IPS-NIHi11 (cell line): ENCODE results near the gene SYT15.
"Not testable (repeated sequence)": the region's sequence is repeated elsewhere in the genome, so short reads cannot be mapped to it uniquely, and the experiment has no call there.

Experiments used
- DNase-seq: peaks from one replicate; pipeline ENCODE4 v3.0.0; 2012; ENCODE audit warnings: mixed read lengths, low spot score

The SYT15 gene

GRCh38 chr10:46556515-46557318 lies 22.2 kb upstream of the SYT15 start, which contains the start of gene GPRIN2:
GPRIN2 (minus strand) TSS chr10:46556658; CDS start chr10:46550736, 5,922 bp downstream.
- DNase-seq: peak; percentile 85

GRCh38 chr10:46557319-46558121 lies 21.4 kb upstream of the SYT15 start:
- DNase-seq: peak; percentile 75

GRCh38 chr10:46558122-46558391 lies 20.9 kb upstream of the SYT15 start:
- no peak for DNase-seq

- DNase-seq: no peak
These were observed 20.3 kb upstream of the SYT15 start for GRCh38 chr10:46558392-46559185.

DNA sequence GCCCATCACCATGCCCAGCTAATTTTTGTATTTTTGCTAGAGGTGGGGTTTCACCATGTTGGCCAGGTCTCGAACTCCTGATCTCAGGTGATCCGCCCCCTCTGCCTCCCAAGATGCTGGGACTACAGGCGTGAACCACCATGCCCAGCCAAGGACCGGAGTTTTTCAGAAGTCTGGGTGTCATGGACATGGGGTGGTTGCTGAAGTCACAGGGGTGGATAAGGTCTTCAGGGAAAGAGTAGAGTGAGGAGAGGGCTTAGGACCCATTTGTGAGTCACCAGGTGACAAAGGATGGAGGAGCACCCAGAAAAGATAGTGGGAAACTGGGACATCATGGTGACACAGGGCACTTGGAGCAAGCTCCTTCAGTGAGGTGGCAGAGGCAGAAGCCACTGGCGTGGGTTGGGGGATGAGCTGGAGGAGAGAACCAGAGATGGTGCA lies 19.7 kb upstream of the SYT15 start:
- no peak for DNase-seq

DNA sequence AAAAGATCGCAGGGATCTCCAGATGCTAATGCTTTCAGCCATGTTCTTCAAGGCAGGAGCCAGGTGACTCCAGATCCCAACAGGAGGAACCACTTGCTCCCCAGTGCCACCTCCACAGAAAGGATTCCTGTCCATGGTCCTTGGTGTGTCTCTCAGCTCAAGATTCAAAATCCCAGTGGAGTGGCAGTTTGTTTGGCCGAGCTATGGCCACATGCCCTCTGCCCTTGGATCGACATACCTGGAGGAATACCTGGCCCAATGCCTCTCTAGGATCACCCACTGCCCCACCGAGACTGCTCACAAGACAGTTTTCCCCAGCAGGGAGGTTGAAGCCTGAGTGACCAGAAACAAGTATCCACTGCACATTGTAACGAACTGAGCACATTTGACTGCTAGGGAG lies 18.5 kb upstream of the SYT15 start:
- no peak for DNase-seq

- no peak for DNase-seq
These were observed 18.0 kb upstream of the SYT15 start for GRCh38 chr10:46560952-46561351.

- DNase-seq: not testable (repeated sequence)
These were observed 13.2 kb upstream of the SYT15 start for GRCh38 chr10:46565591-46566332.

GRCh38 chr10:46567151-46567550 lies 11.8 kb upstream of the SYT15 start:
- not testable (repeated sequence) for DNase-seq

DNA sequence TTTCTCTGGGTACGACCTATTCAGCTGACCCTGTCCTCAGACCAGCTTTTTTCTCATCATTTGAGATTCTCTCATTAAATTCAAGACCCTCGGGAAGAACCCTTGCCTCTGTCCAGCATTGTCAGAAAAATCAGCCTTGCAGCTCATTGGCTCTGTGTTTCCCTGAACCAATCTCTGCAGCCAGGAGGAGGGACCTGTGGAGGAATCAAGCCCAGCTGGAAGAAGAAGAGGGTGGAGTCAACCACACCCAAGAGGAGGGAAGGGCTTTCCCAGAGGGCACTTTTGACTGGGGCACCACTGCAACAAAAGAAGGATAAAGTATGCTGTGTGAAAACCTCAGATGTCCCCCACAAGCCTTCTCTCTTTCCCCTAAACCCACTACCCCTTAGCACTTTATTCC lies 8.3 kb upstream of the SYT15 start:
- not testable (repeated sequence) for DNase-seq

DNA sequence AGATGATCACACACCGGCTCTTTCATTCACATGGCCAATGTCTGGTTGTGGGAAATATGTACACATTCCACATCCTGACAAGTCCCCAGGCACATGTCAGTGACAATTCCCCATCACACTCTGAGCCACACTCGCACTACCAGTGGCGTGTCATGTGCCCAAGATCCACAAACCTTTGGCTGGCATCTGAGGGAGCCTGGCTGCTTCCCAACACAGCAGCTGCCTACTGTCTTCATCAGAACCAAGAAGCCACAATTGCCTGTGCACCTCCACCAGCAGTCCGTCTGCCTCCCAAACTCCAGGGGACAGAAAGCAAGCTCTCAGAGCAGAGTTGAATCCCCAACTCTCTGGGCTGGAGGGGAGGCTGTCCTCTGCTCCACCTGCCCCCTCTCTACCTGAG lies 6.2 kb upstream of the SYT15 start:
- not testable (repeated sequence) for DNase-seq

GRCh38 chr10:46573314-46573713 lies 5.6 kb upstream of the SYT15 start:
- DNase-seq: not testable (repeated sequence)

DNA sequence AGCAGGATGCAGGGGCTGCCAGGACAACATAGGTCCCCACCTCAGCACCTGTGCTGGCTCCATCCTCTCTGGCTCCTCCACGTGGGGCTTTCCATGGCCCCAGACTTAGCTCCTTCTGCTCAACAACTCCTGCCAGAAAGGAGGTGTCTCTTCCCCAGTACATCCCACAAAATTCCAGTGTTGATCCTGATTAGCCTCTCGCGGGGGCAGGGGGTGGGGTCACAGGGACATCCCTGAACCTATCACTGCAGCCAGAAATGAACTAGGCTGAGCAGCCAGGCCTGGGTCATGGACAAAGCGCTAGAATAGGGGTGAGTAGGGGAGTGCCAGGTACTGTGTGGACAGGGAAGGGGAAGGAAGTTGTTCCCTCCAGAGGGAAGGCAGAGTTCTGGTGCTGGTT lies 5.0 kb upstream of the SYT15 start:
- not testable (repeated sequence) for DNase-seq

DNA sequence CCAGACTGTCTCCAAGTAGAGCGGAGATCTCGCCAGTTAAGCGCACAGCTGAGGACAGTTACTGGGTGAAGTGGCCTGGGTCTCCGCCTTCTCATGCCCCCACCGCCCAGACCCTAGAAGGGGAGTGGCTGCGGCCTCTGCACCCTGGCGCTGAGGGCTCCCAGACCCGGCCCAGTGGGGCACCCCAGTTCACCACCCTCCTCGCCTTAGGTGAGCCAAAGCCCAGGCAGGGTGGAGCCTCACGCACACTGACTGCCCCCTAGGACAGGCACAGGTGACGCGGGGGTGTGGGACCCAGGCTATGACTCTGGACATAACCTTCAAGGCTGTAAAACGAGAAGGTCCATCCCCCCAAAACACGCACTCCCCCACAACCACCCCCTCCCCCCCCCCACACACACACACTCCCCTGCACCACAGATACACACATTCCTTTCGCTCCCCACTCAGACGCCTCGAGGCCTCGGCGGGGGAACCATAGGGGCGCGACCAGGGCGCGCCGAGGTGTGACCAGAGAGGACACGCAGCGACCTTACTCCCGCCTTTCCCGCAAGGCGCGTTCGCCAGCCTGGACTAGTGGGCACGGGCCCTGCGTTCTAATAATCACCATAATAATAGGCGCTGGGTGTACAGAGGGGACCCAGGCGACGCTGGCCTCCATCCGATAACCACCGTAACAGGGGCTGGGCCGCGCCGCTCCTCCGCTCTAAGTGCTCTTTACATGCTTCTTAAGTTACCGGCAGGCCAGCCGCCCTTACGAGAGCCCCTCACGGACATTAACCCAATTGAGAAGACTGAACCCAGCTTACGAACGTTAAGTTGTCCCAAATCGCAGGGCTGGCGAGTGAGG lies 1.1 kb upstream of the SYT15 start:
- DNase-seq: not testable (repeated sequence)

- not testable (repeated sequence) for DNase-seq
These were observed 450 bp downstream of the SYT15 start for GRCh38 chr10:46579378-46579777.

- DNase-seq: not testable (repeated sequence)
These were observed 3.1 kb downstream of the SYT15 start for GRCh38 chr10:46581997-46582396.

- DNase-seq: not testable (repeated sequence)
These were observed 3.6 kb downstream of the SYT15 start for GRCh38 chr10:46582568-46582967.

DNA sequence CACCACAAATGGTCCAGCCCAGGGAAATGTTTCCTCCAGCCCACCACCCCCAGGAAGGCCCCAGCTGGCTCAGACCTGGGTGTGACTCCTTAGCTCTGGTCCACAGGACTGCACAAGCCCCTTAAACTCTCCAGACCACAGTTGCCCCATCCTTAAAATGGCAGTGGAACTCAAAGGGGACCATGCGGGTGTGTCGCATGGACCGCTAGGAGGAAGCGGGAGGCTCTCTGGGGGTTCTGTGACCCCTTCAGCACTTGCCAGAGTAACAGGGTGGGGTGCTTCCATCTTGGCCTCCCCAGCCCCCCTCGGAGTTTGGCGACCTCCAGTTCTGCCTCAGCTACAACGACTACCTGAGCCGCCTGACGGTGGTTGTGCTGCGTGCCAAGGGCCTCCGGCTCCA lies 5.3 kb downstream of the SYT15 start:
- not testable (repeated sequence) for DNase-seq

GRCh38 chr10:46585246-46585645 lies 6.3 kb downstream of the SYT15 start:
- not testable (repeated sequence) for DNase-seq

GRCh38 chr10:46587546-46587945 lies 8.6 kb downstream of the SYT15 start:
- not testable (repeated sequence) for DNase-seq

GRCh38 chr10:46588221-46588620 lies 9.3 kb downstream of the SYT15 start:
- DNase-seq: not testable (repeated sequence)
